Measurements from ENCODE around the gene GPR84. TPM values are rescaled to one million over a fixed set of nuclear protein-coding genes. Genes with fewer than 3 reads are reported as not detected.

GPR84 gene
- polyA plus RNA-seq, 1 experiment: not detected

GRCh38 chr12:54398218-54398617 lies 33.9 kb upstream of the GPR84 start:
- POLR2A ChIA-PET: interaction anchor here (1.7 kb wide), 1 partner anchor 41 kb away, joined by 15 read pairs; no protein-coding TSS in a partner anchor
- Histone ChIP-seq H3K27ac (ENCODE audit: low read depth, low read length) (no peak overlapping the region), H3K9me3 (ENCODE audit: control insufficient read depth, insufficient read depth, low read length) (no peaks in the 10 kb centered on the region), H3K27me3 (ENCODE audit: control insufficient read depth, insufficient read depth, low read length) (no peaks in the 10 kb centered on the region), H3K4me3 (ENCODE audit: low read depth, low read length) (no peak overlapping the region)
- CTCF ChIA-PET: interaction anchor here (0.6 to 11.8 kb wide), 11 partner anchors 15 to 191 kb away, joined by 4 to 415 read pairs (median 9); partner anchors contain the start of genes ITGA5 and ZNF385A
- no peak for DNase-seq (ENCODE audit: low read depth, low spot score)
- no peak for TF ChIP-seq CTCF (IDR thresholded peaks at IDR 0.05; ENCODE audit: low read depth, low read length)

- TF ChIP-seq CTCF (IDR thresholded peaks at IDR 0.05; ENCODE audit: low read depth, low read length): no peak
- no peaks in the 10 kb centered on the region for H3K9me3 ChIP-seq (ENCODE audit: control insufficient read depth, insufficient read depth, low read length)
- H3K27me3 ChIP-seq (ENCODE audit: control insufficient read depth, insufficient read depth, low read length): no peaks in the 10 kb centered on the region
- no peak overlapping the region for H3K27ac ChIP-seq (ENCODE audit: low read depth, low read length)
- ChIA-PET CTCF (interaction anchor here (1.0 to 11.8 kb wide), 4 partner anchors 14 to 196 kb away, joined by 4 to 415 read pairs (median 108); partner anchors contain the start of gene ZNF385A), POLR2A (no interaction called here)
- H3K4me3 ChIP-seq (ENCODE audit: low read depth, low read length): no peak overlapping the region
- DNase-seq (ENCODE audit: low read depth, low spot score): no peak
These were observed 32.9 kb upstream of the GPR84 start for GRCh38 chr12:54397157-54397556.

- ChIA-PET CTCF (interaction anchor here (1.1 to 11.8 kb wide), 6 partner anchors 9 to 194 kb away, joined by 3 to 415 read pairs (median 7); partner anchors contain the start of gene ZNF385A), POLR2A (no interaction called here)
- Histone ChIP-seq H3K9me3 (ENCODE audit: control insufficient read depth, insufficient read depth, low read length) (no peaks in the 10 kb centered on the region), H3K4me3 (ENCODE audit: low read depth, low read length) (no peak overlapping the region), H3K27me3 (ENCODE audit: control insufficient read depth, insufficient read depth, low read length) (no peaks in the 10 kb centered on the region), H3K27ac (ENCODE audit: low read depth, low read length) (no peak overlapping the region)
- TF ChIP-seq CTCF (IDR thresholded peaks at IDR 0.05; ENCODE audit: low read depth, low read length): no peak
- DNase-seq (ENCODE audit: low read depth, low spot score): no peak
These were observed 31.3 kb upstream of the GPR84 start for GRCh38 chr12:54395545-54395944.

GRCh38 chr12:54394986-54395385 lies 30.7 kb upstream of the GPR84 start:
- DNase-seq (ENCODE audit: low read depth, low spot score): no peak
- CTCF ChIA-PET: interaction anchor here (9.7 to 11.8 kb wide), 2 partner anchors 12 to 44 kb away, joined by 212 to 415 read pairs; partner anchors contain the start of gene ZNF385A
- TF ChIP-seq CTCF (IDR thresholded peaks at IDR 0.05; ENCODE audit: low read depth, low read length): no peak
- Histone ChIP-seq H3K9me3 (ENCODE audit: control insufficient read depth, insufficient read depth, low read length) (no peaks in the 10 kb centered on the region), H3K27me3 (ENCODE audit: control insufficient read depth, insufficient read depth, low read length) (no peaks in the 10 kb centered on the region), H3K27ac (ENCODE audit: low read depth, low read length) (no peak overlapping the region), H3K4me3 (ENCODE audit: low read depth, low read length) (no peak overlapping the region)
- POLR2A ChIA-PET: no interaction called here

- DNase-seq (ENCODE audit: low read depth, low spot score): no peak
- peak; percentile 70 for TF ChIP-seq CTCF (IDR thresholded peaks at IDR 0.05; ENCODE audit: low read depth, low read length)
- POLR2A ChIA-PET: interaction anchor here (1.0 kb wide), 1 partner anchor 24 kb away, joined by 3 read pairs; no protein-coding TSS in a partner anchor
- no peak overlapping the region for H3K27ac ChIP-seq (ENCODE audit: low read depth, low read length)
- CTCF ChIA-PET: interaction anchor here (0.9 to 2.7 kb wide), 8 partner anchors 9 to 45 kb away, joined by 3 to 25 read pairs (median 12); partner anchors contain the start of gene ZNF385A
- H3K9me3 ChIP-seq (ENCODE audit: control insufficient read depth, insufficient read depth, low read length): no peaks in the 10 kb centered on the region
- no peak overlapping the region for H3K4me3 ChIP-seq (ENCODE audit: low read depth, low read length)
- H3K27me3 ChIP-seq (ENCODE audit: control insufficient read depth, insufficient read depth, low read length): no peaks in the 10 kb centered on the region
These were observed 30.0 kb upstream of the GPR84 start for GRCh38 chr12:54394281-54394719.

Data from AG04450 (cell line).